LNCaP clone FGC (cell line): ENCODE data around the gene UTY.

Source experiments
- DNase-seq: peaks from one replicate; pipeline ENCODE4 v3.0.0-alpha.2; 2011; ENCODE audit warnings: low read depth
- H3K4me3 ChIP-seq: 2 replicates; pipeline ENCODE4 v1.5.1; 2011; ENCODE audit warnings: mild to moderate bottlenecking, low read depth, low read length, control low read depth
- TF ChIP-seq, protein P1 (sequence below): IDR thresholded peaks from 2 replicates; pipeline ENCODE4 v1.5.1; 2012; ENCODE audit warnings: mild to moderate bottlenecking; ENCODE audit not compliant: control insufficient read depth, insufficient read depth; ENCODE audit errors: extremely low read depth

The UTY gene

DNA sequence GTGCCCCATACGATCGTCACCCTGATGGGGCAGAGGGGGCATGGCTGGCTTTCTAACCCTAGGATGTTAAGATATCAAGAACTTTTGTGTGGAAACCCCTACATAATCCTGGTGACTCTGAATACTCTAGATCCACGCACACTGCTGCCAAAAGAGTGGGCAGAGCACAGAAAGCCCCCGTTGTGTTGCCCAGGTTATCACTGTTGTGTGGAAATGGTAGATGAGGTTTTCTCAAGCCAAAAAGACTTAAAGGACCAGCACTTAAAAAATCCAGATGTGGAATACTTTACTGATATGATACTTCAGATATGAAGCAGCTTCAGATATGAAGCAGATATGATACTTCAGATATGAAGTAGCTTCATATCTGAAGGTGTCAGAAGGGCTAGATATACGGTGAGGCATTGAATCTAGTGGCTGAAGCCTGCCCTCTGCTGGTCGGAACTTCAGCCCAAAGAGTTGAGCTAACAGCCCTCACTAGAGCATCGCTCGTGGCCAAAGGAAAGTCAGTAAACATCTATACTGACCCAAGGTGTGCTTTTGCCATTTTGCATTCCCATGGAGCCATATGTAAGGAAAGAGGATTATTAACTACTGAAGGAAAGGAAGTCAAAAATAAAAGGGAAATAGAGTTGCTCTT is 136.4 kb downstream of the UTY start:
- H3K4me3 ChIP-seq: no peak overlapping the region
- no peak for DNase-seq
- TF ChIP-seq, protein P1, sequence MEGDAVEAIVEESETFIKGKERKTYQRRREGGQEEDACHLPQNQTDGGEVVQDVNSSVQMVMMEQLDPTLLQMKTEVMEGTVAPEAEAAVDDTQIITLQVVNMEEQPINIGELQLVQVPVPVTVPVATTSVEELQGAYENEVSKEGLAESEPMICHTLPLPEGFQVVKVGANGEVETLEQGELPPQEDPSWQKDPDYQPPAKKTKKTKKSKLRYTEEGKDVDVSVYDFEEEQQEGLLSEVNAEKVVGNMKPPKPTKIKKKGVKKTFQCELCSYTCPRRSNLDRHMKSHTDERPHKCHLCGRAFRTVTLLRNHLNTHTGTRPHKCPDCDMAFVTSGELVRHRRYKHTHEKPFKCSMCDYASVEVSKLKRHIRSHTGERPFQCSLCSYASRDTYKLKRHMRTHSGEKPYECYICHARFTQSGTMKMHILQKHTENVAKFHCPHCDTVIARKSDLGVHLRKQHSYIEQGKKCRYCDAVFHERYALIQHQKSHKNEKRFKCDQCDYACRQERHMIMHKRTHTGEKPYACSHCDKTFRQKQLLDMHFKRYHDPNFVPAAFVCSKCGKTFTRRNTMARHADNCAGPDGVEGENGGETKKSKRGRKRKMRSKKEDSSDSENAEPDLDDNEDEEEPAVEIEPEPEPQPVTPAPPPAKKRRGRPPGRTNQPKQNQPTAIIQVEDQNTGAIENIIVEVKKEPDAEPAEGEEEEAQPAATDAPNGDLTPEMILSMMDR: peak; percentile 65

DNA sequence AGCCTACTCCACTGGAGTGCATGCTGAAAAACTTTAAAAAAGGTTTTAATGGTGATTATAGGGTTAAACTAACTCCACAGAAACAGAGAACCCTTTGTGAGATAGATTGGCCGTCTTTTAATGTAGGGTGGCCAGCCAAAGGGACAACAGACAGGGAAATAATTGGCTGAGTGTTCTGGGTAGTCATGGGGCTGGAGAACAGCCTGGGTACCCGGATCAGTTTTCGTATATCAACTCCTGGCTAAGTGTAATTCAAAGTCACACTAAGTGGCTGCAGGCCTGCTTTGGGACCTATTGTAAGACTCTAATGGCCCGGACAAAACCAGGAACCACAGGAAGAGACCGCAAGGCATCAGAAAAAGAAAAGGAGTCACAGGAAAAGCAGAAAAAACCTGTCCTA is 139.9 kb downstream of the UTY start:
- DNase-seq: no peak
- TF ChIP-seq, protein P1: no peak

DNA sequence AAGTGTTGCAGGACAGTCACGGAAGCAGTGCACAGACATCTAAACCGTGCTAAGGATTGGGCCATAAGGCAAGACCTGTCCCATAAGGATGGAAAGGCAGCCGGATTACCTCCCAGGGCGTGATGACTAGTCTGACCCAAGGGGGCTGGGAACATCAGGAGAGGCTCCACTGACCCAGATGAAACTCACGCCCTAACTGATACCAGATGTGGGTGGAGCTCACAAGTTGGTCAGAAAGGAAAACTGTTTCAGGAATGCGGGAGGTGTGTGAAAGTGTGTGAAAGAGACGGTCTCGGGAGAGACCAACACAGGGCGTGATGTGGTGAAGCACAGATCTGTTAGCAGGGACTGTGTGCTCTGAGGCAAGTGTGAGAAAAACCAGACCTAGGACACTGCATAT is 140.5 kb downstream of the UTY start:
- DNase-seq: no peak
- TF ChIP-seq, protein P1: no peak

More for the DNA sequence above, 139.9 kb downstream of the UTY start:
- no peak overlapping the region for H3K4me3 ChIP-seq

DNA sequence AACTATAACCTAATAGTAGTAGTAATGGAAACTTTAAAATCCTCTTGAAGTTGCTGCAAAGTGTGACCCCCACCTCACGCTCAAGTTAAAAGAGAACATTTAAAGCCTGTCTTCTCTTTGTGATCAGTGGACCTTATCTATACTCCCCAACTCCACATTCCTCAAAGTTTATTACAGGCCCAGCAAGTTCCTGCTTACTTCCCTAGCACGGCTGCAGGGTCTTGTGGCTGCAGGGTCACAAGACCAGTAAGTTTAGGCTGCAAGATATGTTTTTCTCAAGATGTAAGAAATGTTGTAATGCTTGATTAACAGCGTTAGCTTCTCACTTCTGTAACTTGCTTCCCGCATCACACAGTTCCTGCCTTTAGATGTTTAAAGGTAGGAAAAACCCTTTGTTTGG is 141.1 kb downstream of the UTY start:
- TF ChIP-seq, protein P1: no peak
- no peak overlapping the region for H3K4me3 ChIP-seq
- DNase-seq: no peak

More for the DNA sequence above, 140.5 kb downstream of the UTY start:
- no peak overlapping the region for H3K4me3 ChIP-seq

DNA sequence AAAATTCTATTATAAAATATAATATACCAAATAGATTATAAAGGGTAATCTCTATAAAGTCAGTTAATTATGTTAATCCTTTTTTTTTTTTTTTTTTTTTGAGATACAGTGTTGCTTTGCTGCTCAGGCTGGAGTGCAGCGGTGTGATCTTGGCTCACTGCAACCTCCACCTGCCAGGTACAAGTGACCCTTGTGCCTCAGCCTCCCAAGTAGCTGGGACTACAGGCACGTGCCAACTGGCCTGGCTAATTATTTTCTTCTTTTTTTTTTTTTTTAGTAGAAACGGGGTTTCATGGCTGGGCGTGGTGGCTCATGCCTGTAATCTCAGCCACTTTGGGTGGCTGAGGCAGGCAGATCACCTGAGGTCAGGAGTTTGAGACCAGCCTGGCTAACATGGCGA is 141.9 kb downstream of the UTY start:
- no peak overlapping the region for H3K4me3 ChIP-seq
- TF ChIP-seq, protein P1: no peak
- no peak for DNase-seq

DNA sequence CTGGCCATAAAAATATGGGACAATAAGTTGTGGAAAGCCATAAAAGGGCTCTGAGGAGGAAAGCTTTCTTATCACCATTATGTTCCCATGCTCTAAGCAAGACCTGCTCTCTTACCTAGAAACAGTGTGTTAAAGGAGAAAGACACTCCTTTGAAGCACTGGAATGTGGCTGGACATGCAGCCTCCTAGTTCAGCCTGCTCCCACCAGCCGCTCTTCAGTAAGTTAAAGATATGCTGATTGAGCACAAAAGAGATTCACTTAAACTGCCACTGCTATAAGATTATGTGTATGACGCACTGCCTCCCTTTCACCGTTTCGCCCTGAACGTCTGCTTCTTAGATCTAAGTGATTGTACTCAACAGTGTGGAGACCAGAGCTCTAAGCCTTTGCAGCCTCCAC is 146.0 kb downstream of the UTY start:
- TF ChIP-seq, protein P1: no peak
- DNase-seq: no peak
- H3K4me3 ChIP-seq: no peak overlapping the region

DNA sequence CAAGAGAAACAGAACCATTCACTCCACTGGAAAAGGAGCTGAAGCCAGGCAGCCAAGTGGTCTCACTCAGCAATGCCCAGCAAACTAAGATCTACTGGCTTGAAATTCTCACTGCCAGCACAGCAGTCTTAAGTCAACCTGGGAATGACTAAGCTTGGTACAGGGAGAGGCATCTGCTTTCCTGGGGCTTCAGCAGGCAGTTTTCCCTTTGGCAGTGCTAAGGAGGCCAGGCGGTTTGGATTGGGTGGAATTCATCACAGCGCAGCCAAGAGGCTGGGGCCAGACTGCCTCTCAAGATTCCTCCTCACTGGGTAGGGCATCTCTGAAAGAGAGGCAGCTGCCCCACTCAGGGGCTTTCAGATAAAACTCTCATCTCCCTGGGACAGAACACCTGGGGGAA is 149.2 kb downstream of the UTY start:
- H3K4me3 ChIP-seq: no peak overlapping the region
- TF ChIP-seq, protein P1: no peak
- DNase-seq: no peak
